HUES48 (cell line): ENCODE measurements around the gene DIP2C.
"Not testable (repeated sequence)": the region's sequence is repeated elsewhere in the genome, so short reads cannot be mapped to it uniquely, and the experiment has no call there.

Source experiments
- H3K27ac ChIP-seq: one replicate; pipeline ENCODE4 v1.7.0; 2013; ENCODE audit warnings: low read depth, low read length, inconsistent platforms
- H3K27me3 ChIP-seq: 2 replicates; pipeline ENCODE4 v1.6.1; 2013; ENCODE audit warnings: mild to moderate bottlenecking, low read length; ENCODE audit not compliant: control insufficient read depth, insufficient read depth
- H3K36me3 ChIP-seq: 2 replicates; pipeline ENCODE4 v1.6.1; 2013; ENCODE audit warnings: low read length; ENCODE audit not compliant: control insufficient read depth, insufficient read depth
- H3K4me1 ChIP-seq: 2 replicates; pipeline ENCODE4 v1.6.1; 2013; ENCODE audit warnings: mild to moderate bottlenecking, low read length; ENCODE audit not compliant: control insufficient read depth, insufficient read depth
- H3K4me3 ChIP-seq: 2 replicates; pipeline ENCODE4 v1.5.1; 2013; ENCODE audit warnings: mild to moderate bottlenecking, low read depth, low read length
- H3K9ac ChIP-seq: 2 replicates; pipeline ENCODE4 v1.6.1; 2013; ENCODE audit warnings: mild to moderate bottlenecking, low read depth, low read length, moderate library complexity
- H3K9me3 ChIP-seq: 2 replicates; pipeline ENCODE4 v1.6.1; 2013; ENCODE audit warnings: low read length; ENCODE audit not compliant: control insufficient read depth, insufficient read depth

Gene DIP2C

GRCh38 chr10:536371-536925 lies 153.0 kb downstream of the DIP2C start:
- H3K36me3 ChIP-seq: no peaks in the 10 kb centered on the region
- H3K9ac ChIP-seq: no peak overlapping the region
- no peaks in the 10 kb centered on the region for H3K27me3 ChIP-seq
- no peak overlapping the region for H3K4me3 ChIP-seq
- H3K27ac ChIP-seq: no peak overlapping the region
- no peaks in the 10 kb centered on the region for H3K4me1 ChIP-seq
- H3K9me3 ChIP-seq: no peaks in the 10 kb centered on the region

DNA sequence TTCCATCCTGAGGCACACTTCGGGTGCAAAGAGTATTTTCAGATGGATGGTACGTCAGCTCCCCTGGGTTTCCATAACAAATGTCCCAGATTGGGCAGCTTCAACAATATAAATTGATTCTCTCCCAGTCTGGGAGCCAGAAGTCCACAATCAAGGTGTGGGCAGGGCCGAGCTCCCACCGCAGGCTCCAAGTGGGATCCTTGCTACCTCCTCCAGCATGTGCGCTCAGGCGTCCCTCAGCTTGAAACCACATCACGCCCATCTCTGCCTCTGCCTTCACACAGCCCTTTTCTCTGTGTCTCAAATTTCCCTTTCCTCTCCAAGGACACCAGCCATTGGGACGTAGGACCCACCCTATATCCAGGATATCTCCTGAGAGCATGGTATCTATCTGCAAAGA lies 153.5 kb downstream of the DIP2C start:
- Histone ChIP-seq H3K4me3 (no peak overlapping the region), H3K27ac (no peak overlapping the region), H3K27me3 (no peaks in the 10 kb centered on the region), H3K9ac (no peak overlapping the region), H3K9me3 (no peaks in the 10 kb centered on the region), H3K4me1 (no peaks in the 10 kb centered on the region), H3K36me3 (no peaks in the 10 kb centered on the region)

- Histone ChIP-seq H3K9ac (no peak overlapping the region), H3K27me3 (no peaks in the 10 kb centered on the region), H3K36me3 (no peaks in the 10 kb centered on the region), H3K4me1 (no peaks in the 10 kb centered on the region), H3K27ac (no peak overlapping the region), H3K4me3 (no peak overlapping the region), H3K9me3 (no peaks in the 10 kb centered on the region)
Observed at GRCh38 chr10:535051-535450, 154.4 kb downstream of the DIP2C start.

- Histone ChIP-seq H3K9me3 (no peaks in the 10 kb centered on the region), H3K4me1 (no peaks in the 10 kb centered on the region), H3K27me3 (no peaks in the 10 kb centered on the region), H3K4me3 (no peak overlapping the region), H3K27ac (no peak overlapping the region), H3K9ac (no peak overlapping the region), H3K36me3 (no peaks in the 10 kb centered on the region)
Observed at GRCh38 chr10:534047-534566, 155.4 kb downstream of the DIP2C start.

GRCh38 chr10:533611-534010 lies 155.9 kb downstream of the DIP2C start:
- H3K4me3 ChIP-seq: no peak overlapping the region
- no peaks in the 10 kb centered on the region for H3K4me1 ChIP-seq
- no peaks in the 10 kb centered on the region for H3K36me3 ChIP-seq
- no peaks in the 10 kb centered on the region for H3K9me3 ChIP-seq
- no peaks in the 10 kb centered on the region for H3K27me3 ChIP-seq
- H3K9ac ChIP-seq: no peak overlapping the region
- no peak overlapping the region for H3K27ac ChIP-seq

GRCh38 chr10:533186-533585 lies 156.3 kb downstream of the DIP2C start:
- Histone ChIP-seq H3K36me3 (no peaks in the 10 kb centered on the region), H3K4me3 (no peak overlapping the region), H3K9ac (no peak overlapping the region), H3K9me3 (no peaks in the 10 kb centered on the region), H3K27ac (no peak overlapping the region), H3K27me3 (no peaks in the 10 kb centered on the region), H3K4me1 (no peaks in the 10 kb centered on the region)

DNA sequence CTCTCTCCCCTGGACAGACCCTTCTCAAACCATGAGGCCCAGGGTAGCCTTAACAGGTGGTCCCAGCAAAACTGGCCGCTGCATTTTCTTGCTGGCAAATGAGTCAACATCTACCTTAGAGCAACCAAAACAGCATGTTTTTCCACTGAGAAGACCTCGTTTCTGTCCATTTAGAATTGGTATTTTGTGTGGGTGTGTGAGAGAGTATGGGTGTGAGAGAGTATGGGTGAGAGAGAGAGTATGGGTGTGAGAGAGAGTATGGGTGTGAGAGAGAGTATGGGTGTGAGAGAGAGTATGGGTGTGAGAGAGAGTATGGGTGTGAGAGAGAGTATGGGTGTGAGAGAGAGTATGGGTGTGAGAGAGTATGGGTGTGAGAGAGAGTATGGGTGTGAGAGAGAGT lies 157.1 kb downstream of the DIP2C start:
- H3K36me3 ChIP-seq, H3K4me3 ChIP-seq, H3K27me3 ChIP-seq, H3K27ac ChIP-seq, H3K9me3 ChIP-seq, H3K4me1 ChIP-seq, H3K9ac ChIP-seq: not testable (repeated sequence)

GRCh38 chr10:531541-531940 lies 157.9 kb downstream of the DIP2C start:
- H3K36me3 ChIP-seq: no peaks in the 10 kb centered on the region
- no peak overlapping the region for H3K4me3 ChIP-seq
- H3K4me1 ChIP-seq: no peaks in the 10 kb centered on the region
- H3K27me3 ChIP-seq: no peaks in the 10 kb centered on the region
- no peak overlapping the region for H3K27ac ChIP-seq
- H3K9me3 ChIP-seq: no peaks in the 10 kb centered on the region
- no peak overlapping the region for H3K9ac ChIP-seq

GRCh38 chr10:530717-531116 lies 158.8 kb downstream of the DIP2C start:
- no peak overlapping the region for H3K27ac ChIP-seq
- no peaks in the 10 kb centered on the region for H3K9me3 ChIP-seq
- no peaks in the 10 kb centered on the region for H3K4me1 ChIP-seq
- H3K9ac ChIP-seq: no peak overlapping the region
- no peaks in the 10 kb centered on the region for H3K36me3 ChIP-seq
- H3K27me3 ChIP-seq: no peaks in the 10 kb centered on the region
- H3K4me3 ChIP-seq: no peak overlapping the region

- Histone ChIP-seq H3K4me3 (no peak overlapping the region), H3K36me3 (no peaks in the 10 kb centered on the region), H3K4me1 (no peaks in the 10 kb centered on the region), H3K9ac (no peak overlapping the region), H3K27ac (no peak overlapping the region), H3K9me3 (no peaks in the 10 kb centered on the region), H3K27me3 (no peaks in the 10 kb centered on the region)
Observed at GRCh38 chr10:529468-530230, 159.8 kb downstream of the DIP2C start.
